ENCODE measurements around the gene EPC2. TPM values are rescaled to one million over a fixed set of nuclear protein-coding genes. Genes with fewer than 3 reads are reported as not detected.

EPC2 gene
- total and polyA plus RNA-seq, 2 experiments from 2014 or later, result 4.2 to 20.0 TPM

GRCh38 chr2:148616662-148617061, 27.9 kb upstream of the EPC2 start:
- Histone ChIP-seq H4K20me1 (ENCODE audit: insufficient read depth) (no peaks in the 10 kb centered on the region), H3K27me3 (replicated peaks; ENCODE audit: insufficient read depth) (0 out of 2 replicates have a peak, but pooled peaks cover 7% of the 10 kb centered on the region), H3K4me1 (ENCODE audit: insufficient read depth) (peaks cover 10% of the 10 kb centered on the region; the same call in 1 of the 2 replicates), H3K4me3 (no peak overlapping the region), H3K27ac (no peak overlapping the region), H2AFZ (no peak overlapping the region), H3K79me2 (ENCODE audit: insufficient read depth) (no peaks in the 10 kb centered on the region), H3F3A (ENCODE audit: insufficient read depth) (peaks cover 9% of the 10 kb centered on the region; the same call in 1 of the 2 replicates), H3K9me3 (ENCODE audit: low read depth) (no peaks in the 10 kb centered on the region), H3K9me2 (ENCODE audit: insufficient read depth) (no peaks in the 10 kb centered on the region), H3K36me3 (ENCODE audit: low read depth) (no peaks in the 10 kb centered on the region), H3K4me2 (ENCODE audit: unreplicated experiment) (no peak overlapping the region), H3K9ac (no peak overlapping the region)
- no peak for DNase-seq
- TF ChIP-seq EZH2phosphoT487 (IDR thresholded peaks at IDR 0.05; ENCODE audit: insufficient read depth, low read depth) (no peak), EZH2 (IDR thresholded peaks at IDR 0.05; ENCODE audit: insufficient read depth, poor library complexity, severe bottlenecking) (no peak)
- in situ Hi-C loops (cut with MboI), result no loop called here

GRCh38 chr2:148617219-148617618, 27.3 kb upstream of the EPC2 start:
- Histone ChIP-seq H4K20me1 (ENCODE audit: insufficient read depth) (no peaks in the 10 kb centered on the region), H3K4me2 (ENCODE audit: unreplicated experiment) (no peak overlapping the region), H3K9ac (no peak overlapping the region), H3K79me2 (ENCODE audit: insufficient read depth) (no peaks in the 10 kb centered on the region), H3K4me3 (no peak overlapping the region), H3K9me2 (ENCODE audit: insufficient read depth) (no peaks in the 10 kb centered on the region), H2AFZ (no peak overlapping the region), H3K27me3 (replicated peaks; ENCODE audit: insufficient read depth) (0 out of 2 replicates have a peak, but pooled peaks cover 7% of the 10 kb centered on the region), H3F3A (ENCODE audit: insufficient read depth) (peaks cover 9% of the 10 kb centered on the region; the same call in 1 of the 2 replicates), H3K9me3 (ENCODE audit: low read depth) (no peaks in the 10 kb centered on the region), H3K27ac (no peak overlapping the region), H3K36me3 (ENCODE audit: low read depth) (no peaks in the 10 kb centered on the region), H3K4me1 (ENCODE audit: insufficient read depth) (peaks cover 10% of the 10 kb centered on the region; the same call in 1 of the 2 replicates)
- TF ChIP-seq EZH2 (IDR thresholded peaks at IDR 0.05; ENCODE audit: insufficient read depth, poor library complexity, severe bottlenecking) (no peak), EZH2phosphoT487 (IDR thresholded peaks at IDR 0.05; ENCODE audit: insufficient read depth, low read depth) (no peak)
- WGBS, 2 experiments (ENCODE audit: low coverage in 1 of 2, low lambda C conversion rate in 2 of 2, missing lambda C conversion rate in 2 of 2), result 49 to 57% methylated on average over 5 of the region's 5 CpGs
- in situ Hi-C loops (cut with MboI), result no loop called here
- no peak for DNase-seq

GRCh38 chr2:148619560-148620195, 24.9 kb upstream of the EPC2 start:
- DNase-seq, result no peak
- no peak overlapping the region for H2AFZ ChIP-seq
- H3K4me2 ChIP-seq (ENCODE audit: unreplicated experiment), result no peak overlapping the region
- no peak overlapping the region for H3K9ac ChIP-seq
- no peak overlapping the region for H3K4me3 ChIP-seq
- peaks cover 7% of the 10 kb centered on the region; the same call in 1 of the 2 replicates for H3K27me3 ChIP-seq (replicated peaks; ENCODE audit: insufficient read depth)
- H3K9me2 ChIP-seq (ENCODE audit: insufficient read depth), result no peaks in the 10 kb centered on the region
- H3K9me3 ChIP-seq (ENCODE audit: low read depth), result no peaks in the 10 kb centered on the region
- H4K20me1 ChIP-seq (ENCODE audit: insufficient read depth), result no peaks in the 10 kb centered on the region
- in situ Hi-C loops (cut with MboI), result no loop called here
- 36 to 47% methylated on average over 4 of the region's 4 CpGs for WGBS, 2 experiments (ENCODE audit: low coverage in 1 of 2, low lambda C conversion rate in 2 of 2, missing lambda C conversion rate in 2 of 2)
- TF ChIP-seq EZH2phosphoT487 (IDR thresholded peaks at IDR 0.05; ENCODE audit: insufficient read depth, low read depth) (no peak), EZH2 (IDR thresholded peaks at IDR 0.05; ENCODE audit: insufficient read depth, poor library complexity, severe bottlenecking) (no peak)
- H3K36me3 ChIP-seq (ENCODE audit: low read depth), result no peaks in the 10 kb centered on the region
- peaks cover 4% of the 10 kb centered on the region; the same call in 1 of the 2 replicates for H3F3A ChIP-seq (ENCODE audit: insufficient read depth)
- H3K79me2 ChIP-seq (ENCODE audit: insufficient read depth), result no peaks in the 10 kb centered on the region
- no peaks in the 10 kb centered on the region for H3K4me1 ChIP-seq (ENCODE audit: insufficient read depth)
- H3K27ac ChIP-seq, result no peak overlapping the region

- TF ChIP-seq EZH2phosphoT487 (IDR thresholded peaks at IDR 0.05; ENCODE audit: insufficient read depth, low read depth) (no peak), EZH2 (IDR thresholded peaks at IDR 0.05; ENCODE audit: insufficient read depth, poor library complexity, severe bottlenecking) (no peak)
- no peak overlapping the region for H3K4me2 ChIP-seq (ENCODE audit: unreplicated experiment)
- H3F3A ChIP-seq (ENCODE audit: insufficient read depth), result no peaks in the 10 kb centered on the region
- no peaks in the 10 kb centered on the region for H3K4me1 ChIP-seq (ENCODE audit: insufficient read depth)
- no peak overlapping the region for H3K9ac ChIP-seq
- no peak for DNase-seq
- H2AFZ ChIP-seq, result no peak overlapping the region
- H4K20me1 ChIP-seq (ENCODE audit: insufficient read depth), result no peaks in the 10 kb centered on the region
- no peak overlapping the region for H3K27ac ChIP-seq
- no peaks in the 10 kb centered on the region for H3K79me2 ChIP-seq (ENCODE audit: insufficient read depth)
- H3K9me3 ChIP-seq (ENCODE audit: low read depth), result no peaks in the 10 kb centered on the region
- no peaks in the 10 kb centered on the region; the same call in 1 of the 2 replicates for H3K27me3 ChIP-seq (replicated peaks; ENCODE audit: insufficient read depth)
- WGBS, 2 experiments (ENCODE audit: low coverage in 1 of 2, low lambda C conversion rate in 2 of 2, missing lambda C conversion rate in 2 of 2), result 16% methylated on average over 3 of the region's 3 CpGs
- in situ Hi-C loops (cut with MboI), result no loop called here
- no peaks in the 10 kb centered on the region for H3K36me3 ChIP-seq (ENCODE audit: low read depth)
- H3K9me2 ChIP-seq (ENCODE audit: insufficient read depth), result no peaks in the 10 kb centered on the region
- H3K4me3 ChIP-seq, result no peak overlapping the region
Observed at GRCh38 chr2:148622366-148622765, 22.2 kb upstream of the EPC2 start.

Data from GM23248 (cell line).